ENCODE measurements around the gene FILIP1L.
A peak's percentile ranks its signal among the peaks of the same experiment; 100 is the strongest.
"Not testable (repeated sequence)": the region's sequence is repeated elsewhere in the genome, so short reads cannot be mapped to it uniquely, and the experiment has no call there.

The FILIP1L gene

DNA sequence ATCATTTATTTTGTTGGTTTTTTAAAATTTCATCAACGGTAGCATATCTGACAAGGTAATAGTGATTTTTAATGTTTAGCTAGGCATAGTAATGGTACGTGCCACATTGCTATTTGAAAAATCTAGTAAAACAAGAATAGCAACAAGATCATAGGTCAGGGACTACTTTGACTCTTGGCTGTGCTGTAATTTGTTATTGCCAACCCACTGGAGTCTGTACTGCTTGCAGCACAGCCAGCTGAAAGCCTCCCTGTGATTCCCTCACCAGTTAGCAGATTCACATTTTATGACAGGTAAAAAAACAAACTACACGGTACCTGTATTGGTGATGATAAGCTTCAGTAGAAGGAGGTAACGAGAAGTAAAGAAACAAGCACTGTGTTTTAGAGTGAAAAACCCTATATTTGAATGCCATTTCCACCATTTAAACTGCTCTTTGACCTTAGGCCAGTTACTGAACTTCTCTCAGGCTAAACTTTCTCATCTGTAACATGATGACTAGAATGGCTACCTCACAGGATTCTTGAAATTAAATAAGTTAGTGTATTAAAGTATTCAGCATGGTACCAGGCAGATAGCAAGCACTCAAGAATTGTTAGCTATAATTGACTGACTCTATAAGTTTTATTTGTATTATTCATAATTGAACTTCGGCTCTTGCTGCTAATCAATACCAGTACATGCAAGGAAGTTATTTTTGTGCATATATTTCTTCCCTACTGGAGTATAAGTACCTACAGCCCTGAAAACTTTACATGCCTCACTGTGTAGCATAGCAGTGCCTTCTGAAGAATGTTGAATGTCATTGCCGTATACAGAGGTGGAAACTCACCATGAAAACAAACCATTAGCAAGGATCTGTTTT is 16.1 kb downstream of the FILIP1L start:
- no peak for DNase-seq

DNA sequence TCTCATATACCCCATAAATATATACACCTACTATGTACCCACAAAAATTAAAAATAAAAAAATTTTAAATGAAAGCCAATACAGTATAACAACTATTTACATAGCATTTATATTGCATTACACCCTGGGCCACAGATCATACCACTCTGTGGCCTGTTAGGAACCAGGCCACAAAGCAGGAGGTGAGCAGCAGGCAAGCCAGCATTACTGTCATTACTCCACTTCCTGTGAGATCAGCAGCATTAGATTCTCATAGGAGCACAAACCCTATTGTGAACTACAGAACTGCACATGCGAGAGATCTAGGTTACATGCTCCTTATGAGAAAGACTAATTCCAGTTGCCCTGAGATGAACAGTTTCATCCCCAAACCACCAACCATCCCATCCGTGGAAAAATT is 17.4 kb downstream of the FILIP1L start:
- DNase-seq = no peak

DNA sequence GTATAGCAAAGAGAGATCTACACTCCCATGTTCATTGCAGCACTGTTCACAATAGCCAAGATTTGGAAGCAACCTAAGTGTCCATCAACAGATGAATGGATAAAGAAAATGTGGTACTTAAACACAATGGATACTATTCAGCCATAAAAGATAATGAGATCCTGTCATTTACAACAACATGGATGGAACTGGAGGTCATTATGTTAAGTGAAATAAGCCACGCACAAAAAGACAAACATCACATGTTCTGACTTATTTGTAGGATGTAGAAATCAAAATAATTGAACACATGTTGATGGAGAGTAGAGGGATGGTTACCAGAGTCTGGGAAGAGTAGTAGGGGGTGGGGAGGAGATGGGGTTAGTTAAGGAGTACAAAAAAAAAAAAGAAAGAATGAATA is 18.0 kb downstream of the FILIP1L start:
- DNase-seq = not testable (repeated sequence)

DNA sequence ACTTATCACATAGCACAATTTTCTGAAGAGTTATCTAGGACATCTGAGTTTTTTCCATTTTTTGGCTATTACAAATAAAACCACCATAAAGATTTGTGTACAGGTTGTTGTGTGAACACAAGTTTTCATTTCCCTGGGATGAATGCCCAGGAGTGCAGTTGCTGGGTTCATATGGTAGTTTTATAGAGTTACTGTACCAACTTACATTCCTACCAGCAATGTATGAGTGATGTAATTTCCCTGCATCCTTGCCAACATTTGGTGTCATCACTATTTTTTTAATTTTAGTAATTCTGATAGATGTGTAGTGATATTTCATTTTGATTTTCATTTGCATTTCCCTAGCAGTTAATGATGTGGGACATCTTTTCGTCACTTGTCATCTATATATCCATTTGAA is 20.5 kb downstream of the FILIP1L start:
- DNase-seq = no peak

DNA sequence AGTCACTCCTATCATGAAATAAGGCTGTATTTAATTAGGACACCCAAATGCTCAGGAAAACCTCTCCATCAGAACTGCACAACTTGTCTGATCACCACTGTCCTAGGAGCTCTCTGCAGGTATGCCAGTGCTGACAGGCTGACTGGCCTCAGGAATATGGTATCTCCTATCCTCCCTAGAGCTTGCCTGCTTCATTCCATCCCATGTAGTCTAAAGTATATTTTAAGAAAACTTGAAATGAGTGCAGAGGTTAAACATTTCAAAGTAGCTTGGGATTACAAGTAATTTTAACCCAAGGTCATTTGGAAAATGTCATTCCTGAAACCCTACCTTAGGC is 23.7 kb downstream of the FILIP1L start:
- DNase-seq = no peak

DNA sequence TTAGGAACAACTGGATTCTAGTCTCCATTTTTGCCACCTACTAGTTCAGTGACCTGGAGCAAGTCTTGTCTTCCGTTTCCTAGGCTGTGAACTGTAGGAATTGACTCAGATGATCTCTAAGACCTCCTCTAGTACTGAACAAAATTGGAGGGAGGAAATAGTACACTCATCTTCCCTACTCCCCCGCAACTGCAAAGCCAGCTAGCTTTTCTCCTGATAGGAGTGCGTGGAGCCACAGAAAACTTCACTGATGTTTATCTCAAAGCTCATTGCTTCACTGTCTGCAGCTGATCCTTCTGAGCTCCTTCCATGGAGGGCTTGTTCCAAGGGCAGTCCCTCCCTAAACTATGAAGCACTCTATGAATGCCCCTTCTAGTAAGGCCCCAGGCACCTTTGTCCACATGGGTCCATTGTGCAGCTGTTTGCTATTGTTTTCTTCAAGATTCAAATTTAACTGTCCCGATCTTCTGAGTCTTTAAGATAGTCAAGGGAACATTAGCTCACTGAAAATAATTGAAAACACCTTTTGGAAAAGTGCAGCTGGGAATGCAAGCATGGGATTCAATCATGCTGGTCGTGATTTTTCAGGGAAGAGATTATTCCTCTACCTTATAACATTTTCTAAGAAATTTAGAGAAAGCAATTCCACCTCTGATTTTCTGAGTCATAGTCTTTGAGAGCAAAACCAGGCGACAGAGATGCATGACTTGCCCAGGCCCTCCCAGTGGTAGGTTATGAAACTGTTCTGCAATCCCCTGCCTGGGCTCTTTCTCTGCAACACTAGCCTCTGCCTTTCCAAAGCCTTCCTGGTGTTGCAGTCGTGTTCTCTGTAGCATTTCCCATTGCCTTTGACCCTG is 24.3 kb downstream of the FILIP1L start:
- DNase-seq = peak; percentile 94

DNA sequence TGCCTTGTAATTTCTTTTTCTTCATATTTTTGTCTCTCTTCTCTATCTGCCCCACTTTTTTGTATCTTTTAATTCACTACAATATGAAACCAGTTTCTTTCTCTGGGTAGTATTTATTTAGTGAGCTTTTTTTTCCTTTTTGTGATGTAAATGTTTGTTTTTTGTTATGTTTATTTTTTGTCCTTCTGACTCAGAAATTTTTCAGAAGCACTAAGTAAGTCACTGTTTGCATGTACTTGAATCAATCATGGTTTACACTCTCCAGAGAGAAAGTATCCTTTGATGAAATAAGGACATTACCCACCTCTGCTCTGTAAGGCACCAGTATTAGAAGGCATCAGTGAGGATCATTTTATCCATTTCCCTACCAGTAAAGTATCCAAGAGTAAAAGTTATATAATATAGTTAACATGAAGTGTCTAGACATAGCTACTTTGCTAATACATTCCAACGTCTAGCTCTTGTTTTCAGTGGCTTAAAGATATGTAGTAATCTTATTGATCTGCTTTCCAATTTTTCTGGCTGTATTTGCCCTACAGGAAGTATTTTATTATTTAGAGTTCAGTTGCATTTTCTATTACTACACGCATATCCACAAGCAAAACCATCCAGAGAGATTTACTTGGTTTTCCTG is 25.4 kb downstream of the FILIP1L start:
- no peak for DNase-seq

DNA sequence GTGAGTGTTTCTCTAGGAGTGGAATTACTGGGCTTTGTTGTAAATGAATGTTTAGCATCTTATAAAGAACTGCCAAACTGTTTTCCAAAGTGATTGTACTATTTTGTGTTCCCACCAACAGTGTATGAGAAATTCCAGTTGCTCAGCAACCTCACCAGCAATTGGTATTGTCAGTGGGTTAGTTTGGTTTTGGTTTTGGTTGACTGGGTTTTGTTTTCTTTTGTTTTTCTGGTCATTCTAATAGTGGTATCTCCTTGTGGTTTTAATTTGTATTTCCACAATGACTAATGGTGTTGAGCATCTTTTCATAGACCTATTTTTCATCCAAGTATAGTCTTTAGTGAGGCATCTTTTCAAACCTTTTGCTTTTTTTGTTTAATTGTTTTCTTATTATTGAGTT is 27.1 kb downstream of the FILIP1L start:
- peak; percentile 57 for DNase-seq

DNA sequence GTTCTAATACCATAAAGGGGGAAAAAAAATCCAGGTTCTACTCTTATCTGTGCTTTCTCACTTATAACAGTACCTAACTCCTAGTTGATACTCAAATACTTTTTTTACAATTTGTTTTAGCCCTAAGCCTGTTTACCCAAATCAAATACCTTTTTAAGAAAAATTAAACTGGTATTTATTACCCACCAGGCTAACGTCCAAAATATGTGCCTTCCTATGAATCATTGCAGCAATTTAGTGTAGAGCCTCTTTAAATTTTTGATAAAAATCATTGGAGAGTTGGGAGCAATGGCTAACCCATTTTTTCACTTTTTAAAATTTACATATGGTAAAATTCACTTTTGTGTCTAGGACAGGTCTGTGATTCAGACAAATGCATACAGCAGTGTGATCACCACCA is 27.9 kb downstream of the FILIP1L start:
- DNase-seq = no peak

DNA sequence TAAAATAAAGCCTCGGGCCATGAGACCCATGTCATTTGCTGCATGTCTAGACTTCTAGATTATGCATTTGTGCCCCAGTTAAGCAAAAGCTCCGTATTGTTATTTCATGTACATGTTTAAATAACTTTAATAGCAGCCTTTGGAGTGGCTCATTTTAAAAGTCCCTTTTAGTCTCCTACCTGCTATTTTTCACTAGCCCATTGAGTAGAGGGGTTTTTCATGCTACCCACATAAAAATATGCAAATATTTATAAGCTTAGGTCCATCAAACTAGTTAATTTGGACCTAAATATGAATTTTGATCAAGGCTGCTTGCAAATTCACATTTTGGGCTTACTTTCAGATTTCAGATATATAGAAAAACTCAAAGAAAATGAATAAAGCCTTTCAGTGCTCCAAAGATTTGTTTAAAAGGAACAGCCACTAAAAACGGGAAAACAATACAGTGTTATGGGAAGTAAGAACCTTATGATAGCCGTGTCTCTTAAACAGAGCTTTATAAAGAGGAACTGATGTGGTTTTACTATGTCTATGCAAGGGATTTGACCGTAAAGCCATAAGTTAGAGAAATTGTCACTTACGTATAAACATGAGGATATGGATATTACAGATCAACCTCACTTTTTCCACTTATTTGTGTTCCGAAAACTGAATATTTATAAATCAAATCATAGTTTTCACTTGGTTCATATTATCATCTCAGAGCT is 30.0 kb downstream of the FILIP1L start:
- DNase-seq = peak; percentile 77

DNA sequence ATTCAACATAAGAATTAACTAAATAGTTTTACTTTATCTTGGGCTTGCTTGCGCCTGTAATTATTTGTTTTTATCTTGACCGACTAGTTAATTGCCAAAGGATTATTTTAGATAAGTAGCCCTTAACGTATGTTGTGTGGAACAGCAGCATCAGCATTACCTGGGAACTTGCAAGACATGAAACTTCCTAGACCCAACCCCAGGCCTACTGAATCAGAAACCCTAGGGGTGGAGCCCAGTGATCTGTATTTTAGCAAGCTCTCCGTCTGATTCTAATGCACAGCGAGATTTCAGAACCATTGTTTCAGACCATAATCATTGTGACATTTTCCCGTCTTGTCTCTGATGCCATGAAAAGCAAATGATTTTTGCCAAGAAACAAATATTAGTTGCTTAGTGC is 31.1 kb downstream of the FILIP1L start:
- DNase-seq = peak; percentile 35

DNA sequence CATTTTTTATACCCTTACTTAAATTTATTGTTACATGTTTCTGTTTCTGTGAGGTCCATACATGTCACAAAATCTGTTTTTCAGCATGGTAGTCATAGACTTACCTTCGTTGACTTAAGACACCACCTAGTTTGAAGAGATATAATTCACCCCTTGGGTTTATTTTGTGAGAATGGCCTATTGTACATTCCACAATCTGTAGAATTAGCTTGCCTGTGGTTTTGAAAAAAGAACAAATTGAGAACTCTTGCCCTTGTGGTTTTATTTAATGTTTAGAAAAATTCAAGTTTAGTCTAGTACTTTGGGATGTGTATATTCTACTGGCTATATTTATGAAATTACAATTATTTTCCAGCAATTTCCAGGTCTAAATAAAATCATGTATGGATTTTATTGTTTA is 31.6 kb downstream of the FILIP1L start:
- no peak for DNase-seq

DNA sequence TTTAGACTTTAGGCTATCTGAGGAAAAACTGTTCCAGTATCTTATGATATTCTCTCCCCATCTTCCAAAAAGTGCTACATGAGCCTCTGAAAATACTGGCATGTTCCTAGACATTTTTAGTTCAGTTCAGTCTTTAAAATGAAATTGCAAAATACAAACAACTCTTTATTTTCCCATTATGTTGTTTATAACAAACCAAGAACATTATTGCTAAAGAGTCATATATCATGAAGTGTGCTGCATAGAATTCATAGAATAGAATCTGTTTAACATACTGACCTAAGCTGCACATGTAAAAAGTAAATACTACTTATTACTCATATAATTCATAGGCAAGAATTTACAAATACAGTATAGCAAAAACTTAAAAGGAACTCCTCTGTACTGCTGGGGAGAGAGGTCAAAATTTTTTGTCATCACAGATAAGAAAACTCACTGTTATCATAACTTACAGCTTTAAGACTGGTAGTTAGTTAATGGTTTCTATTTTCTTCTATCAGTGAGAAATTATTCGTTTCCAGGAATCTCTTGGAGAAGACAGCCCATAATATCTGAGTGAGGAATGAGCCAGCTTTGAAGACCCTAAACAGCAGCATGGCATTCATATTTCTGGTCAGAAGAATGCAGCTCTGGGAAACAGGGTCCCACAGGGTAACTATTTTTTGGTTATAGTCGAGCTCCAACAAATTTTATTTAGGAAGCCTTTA is 32.2 kb downstream of the FILIP1L start:
- DNase-seq = peak; percentile 81

DNA sequence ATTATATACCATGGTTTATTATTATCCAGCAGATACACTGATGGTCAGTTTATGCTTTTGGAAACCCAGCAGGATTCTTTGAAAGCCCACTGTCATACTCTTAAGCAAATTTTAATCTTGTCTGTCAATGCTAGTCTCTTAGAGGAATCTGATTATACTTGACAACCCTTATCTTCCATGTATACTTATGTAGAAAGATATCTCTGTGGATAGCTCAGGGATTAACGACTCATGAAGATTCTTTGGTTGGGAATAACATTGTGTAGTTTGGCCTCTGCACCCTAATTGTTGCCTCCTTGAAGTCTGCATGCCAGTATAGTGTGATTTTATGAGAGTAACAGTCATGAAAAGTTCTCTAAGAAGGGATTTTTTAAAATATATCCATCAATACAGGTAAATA is 33.0 kb downstream of the FILIP1L start:
- DNase-seq = no peak

DNA sequence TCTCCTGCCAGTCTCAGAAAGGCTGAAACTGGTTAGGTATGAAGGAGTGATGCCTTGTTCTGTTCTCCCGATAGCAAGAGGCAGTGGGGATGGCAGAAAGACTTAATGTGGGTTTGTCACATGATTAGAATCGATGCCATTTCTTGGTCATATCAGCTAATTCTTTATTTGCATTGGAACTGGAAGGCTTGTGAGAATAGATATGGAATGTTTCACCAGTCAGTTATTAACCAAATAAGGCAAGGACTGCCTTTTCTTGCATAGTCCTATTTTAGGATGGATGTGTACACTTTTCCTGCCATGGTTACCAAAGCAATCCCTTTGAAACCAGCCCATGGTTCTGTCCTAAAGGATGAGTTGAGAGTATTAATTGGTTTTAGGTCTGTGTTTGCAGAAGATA is 33.7 kb downstream of the FILIP1L start:
- no peak for DNase-seq

DNA sequence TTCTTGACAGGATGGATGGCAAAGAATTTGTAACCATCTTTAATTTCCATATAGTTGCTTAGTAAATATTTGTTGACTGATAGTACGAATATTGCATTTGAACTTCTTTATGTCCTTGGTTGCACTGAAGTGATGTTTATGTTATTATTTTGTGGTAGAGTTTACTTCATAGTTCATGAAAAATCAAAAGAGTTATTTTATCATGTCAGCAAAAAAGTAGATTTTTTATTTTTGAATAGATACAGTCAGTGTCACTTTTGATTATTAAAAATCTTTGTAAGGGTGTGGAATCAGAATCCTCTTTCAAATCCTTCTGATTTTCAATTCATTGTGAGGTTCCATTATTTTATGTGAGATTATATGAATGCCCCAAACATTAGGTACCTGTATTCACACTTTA is 35.0 kb downstream of the FILIP1L start:
- DNase-seq = no peak

DNA sequence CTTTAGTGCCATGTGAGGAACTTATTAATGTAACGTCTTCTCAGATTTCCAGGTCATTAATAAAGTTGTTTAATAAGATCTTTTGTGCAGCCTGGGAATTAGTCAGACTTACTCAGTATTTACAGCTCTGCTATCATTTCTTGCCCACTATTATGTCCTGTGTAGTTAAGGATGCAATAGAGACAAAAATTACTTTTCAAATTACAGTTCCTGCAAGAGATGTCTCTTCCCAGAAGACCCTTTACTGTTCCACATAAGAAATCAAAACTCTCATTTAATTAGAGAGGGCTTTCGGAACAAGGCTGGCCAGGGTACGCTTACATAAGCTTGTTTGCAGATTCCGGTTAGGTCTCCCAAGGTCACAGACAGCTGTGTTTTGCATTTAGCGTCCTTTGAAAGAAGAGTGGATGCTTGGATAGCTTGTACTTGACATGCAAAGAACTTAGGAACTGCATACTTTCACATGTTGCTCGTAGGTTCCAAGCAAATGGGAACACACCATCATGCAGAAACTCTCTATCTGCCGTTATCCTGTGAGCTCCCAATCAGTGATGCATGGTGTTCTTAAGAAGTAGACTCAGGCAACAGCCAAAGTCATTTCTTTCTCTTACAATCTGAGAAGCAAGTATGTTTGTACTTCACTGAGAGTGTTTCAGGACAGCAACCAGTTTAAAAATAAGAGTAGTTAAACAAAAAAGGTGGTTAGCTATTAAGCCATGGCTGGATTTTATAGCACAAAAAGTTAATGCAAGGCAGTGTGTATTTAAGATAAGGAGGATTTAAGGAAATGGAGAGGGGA is 37.4 kb downstream of the FILIP1L start:
- no peak for DNase-seq

DNA sequence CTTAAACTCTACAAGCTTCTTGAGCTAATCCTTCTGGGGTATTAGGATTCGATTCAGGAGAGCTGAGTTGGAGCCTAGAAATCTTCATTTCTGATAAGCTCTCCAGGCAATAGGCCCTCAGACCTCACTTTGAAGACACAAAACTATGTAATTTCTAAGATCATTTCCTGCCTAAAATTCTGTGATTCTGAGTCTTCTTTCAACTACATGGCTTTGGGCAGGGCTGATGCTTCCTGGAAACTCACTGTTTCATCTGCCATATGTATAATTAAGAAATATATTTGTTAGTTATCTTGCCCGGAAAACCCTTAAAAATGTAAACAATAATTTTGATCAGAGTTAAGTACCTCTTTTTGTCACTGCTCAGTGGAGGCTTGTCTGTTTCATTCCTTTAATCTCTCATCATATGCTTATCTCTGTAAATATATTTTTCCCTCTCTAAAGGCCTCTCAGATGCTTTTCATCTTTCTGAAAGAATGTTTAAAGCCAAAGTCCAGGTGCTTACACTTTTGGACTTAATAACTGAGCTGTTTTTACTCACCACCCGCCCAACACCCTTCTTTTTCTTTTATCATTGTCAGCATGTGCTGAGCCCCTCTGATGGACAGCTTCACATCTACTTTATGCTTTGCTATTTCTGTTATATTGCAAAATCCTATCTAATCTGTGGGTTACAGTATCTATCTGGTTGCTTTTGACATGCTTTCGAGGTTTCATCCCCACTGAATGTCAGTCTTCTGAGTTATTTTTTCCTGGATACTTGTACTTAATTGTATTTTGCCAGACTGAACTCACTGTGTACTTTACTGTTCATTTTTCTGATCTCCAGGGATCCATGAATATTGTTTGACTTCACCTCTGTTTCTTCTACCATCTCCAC is 38.2 kb downstream of the FILIP1L start:
- peak; percentile 78 for DNase-seq

DNA sequence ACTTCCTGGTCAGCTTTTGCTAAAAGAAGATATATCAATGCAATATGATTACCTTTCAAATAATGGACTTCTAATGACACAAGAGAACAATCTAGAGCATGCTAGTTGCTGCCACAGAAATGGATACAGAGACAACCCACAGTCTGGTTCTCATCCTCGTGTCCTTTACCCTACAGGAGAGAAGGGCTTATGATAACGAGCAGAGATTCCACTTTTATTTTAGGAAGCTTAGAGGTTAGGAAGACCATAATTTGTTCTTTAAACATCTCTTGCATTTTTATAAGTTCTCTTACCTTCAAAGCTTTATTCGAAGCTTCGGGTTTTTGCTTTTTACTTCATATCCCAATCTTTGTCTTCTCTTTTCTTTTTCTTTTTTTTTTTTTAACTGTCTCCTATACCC is 39.1 kb downstream of the FILIP1L start:
- DNase-seq = peak; percentile 51

DNA sequence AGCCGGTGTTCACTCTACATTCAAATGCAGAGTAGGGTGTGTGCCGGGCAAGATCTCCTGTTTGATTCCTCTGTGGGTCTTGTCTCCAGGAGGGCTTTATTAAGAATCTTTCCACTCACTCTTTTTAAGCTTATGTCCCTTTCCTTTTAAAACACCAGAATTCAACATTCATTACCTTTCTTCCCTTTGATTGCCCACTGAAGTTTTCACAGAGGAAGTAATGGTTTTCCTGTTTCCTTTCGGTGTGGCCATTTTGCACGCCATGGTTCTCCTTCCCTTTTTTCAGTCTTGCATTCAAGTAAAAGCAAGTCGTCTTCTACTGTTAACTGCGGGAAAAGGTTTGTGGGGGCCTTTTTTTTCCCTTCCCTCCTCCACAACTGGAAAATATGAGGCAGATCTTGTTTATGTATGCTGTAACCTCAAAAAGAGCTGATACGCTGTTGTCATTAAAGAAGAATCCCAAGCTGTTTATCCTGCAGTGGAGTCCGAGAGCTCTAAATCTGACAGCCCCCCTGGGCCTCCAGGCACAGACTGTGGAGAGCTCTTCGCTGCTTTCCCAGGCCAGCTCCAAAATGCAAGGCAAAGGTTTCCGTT is 40.5 kb downstream of the FILIP1L start:
- peak; percentile 23 for DNase-seq
